Measurements from ENCODE around the gene TMEM179.
"Not testable (repeated sequence)": the region's sequence is repeated elsewhere in the genome, so short reads cannot be mapped to it uniquely, and the experiment has no call there.

Gene TMEM179

GRCh38 chr14:104589338-104590195 is 15.0 kb downstream of the TMEM179 start:
- in situ Hi-C loops (cut with HindIII; ENCODE audit: low sequenced_read_pairs): loop anchor here (5.0 to 10.0 kb wide), 2 partner anchors 47 to 395 kb away; no protein-coding TSS in a partner anchor

- in situ Hi-C loops (cut with HindIII; ENCODE audit: low sequenced_read_pairs): no loop called here
Measured at GRCh38 chr14:104588066-104588857, 16.3 kb downstream of the TMEM179 start.

- in situ Hi-C loops (cut with HindIII; ENCODE audit: low sequenced_read_pairs): no loop called here
Measured at GRCh38 chr14:104587641-104588040, 16.9 kb downstream of the TMEM179 start.

GRCh38 chr14:104586832-104587620 is 17.5 kb downstream of the TMEM179 start:
- in situ Hi-C loops (cut with HindIII; ENCODE audit: low sequenced_read_pairs): no loop called here

GRCh38 chr14:104585966-104586697 is 18.4 kb downstream of the TMEM179 start:
- in situ Hi-C loops (cut with HindIII; ENCODE audit: low sequenced_read_pairs): no loop called here

GRCh38 chr14:104584557-104584956 is 20.0 kb downstream of the TMEM179 start:
- in situ Hi-C loops (cut with HindIII; ENCODE audit: low sequenced_read_pairs): no loop called here

- in situ Hi-C loops (cut with HindIII; ENCODE audit: low sequenced_read_pairs): no loop called here
Measured at GRCh38 chr14:104583424-104584306, 20.9 kb downstream of the TMEM179 start.

GRCh38 chr14:104582662-104583061 is 21.9 kb downstream of the TMEM179 start:
- in situ Hi-C loops (cut with HindIII; ENCODE audit: low sequenced_read_pairs): no loop called here

- in situ Hi-C loops (cut with HindIII; ENCODE audit: low sequenced_read_pairs): no loop called here
Measured at GRCh38 chr14:104582005-104582404, 22.6 kb downstream of the TMEM179 start.

GRCh38 chr14:104581521-104581920 is 23.1 kb downstream of the TMEM179 start:
- in situ Hi-C loops (cut with HindIII; ENCODE audit: low sequenced_read_pairs): no loop called here

- in situ Hi-C loops (cut with HindIII; ENCODE audit: low sequenced_read_pairs): no loop called here
Measured at GRCh38 chr14:104580961-104581360, 23.6 kb downstream of the TMEM179 start.

- in situ Hi-C loops (cut with HindIII; ENCODE audit: low sequenced_read_pairs): not testable (repeated sequence)
Measured at GRCh38 chr14:104579939-104580338, 24.6 kb downstream of the TMEM179 start.

GRCh38 chr14:104579507-104579906 is 25.1 kb downstream of the TMEM179 start, which contains the start of gene C14orf180:
TSS of gene C14orf180 (plus strand) at chr14:104579764. CDS start at chr14:104586431, 6,667 bp downstream.
- in situ Hi-C loops (cut with HindIII; ENCODE audit: low sequenced_read_pairs): no loop called here

- in situ Hi-C loops (cut with HindIII; ENCODE audit: low sequenced_read_pairs): no loop called here
Measured at GRCh38 chr14:104578321-104578720, 26.3 kb downstream of the TMEM179 start.

GRCh38 chr14:104577847-104578301 is 26.7 kb downstream of the TMEM179 start:
- in situ Hi-C loops (cut with HindIII; ENCODE audit: low sequenced_read_pairs): no loop called here

GRCh38 chr14:104577426-104577825 is 27.1 kb downstream of the TMEM179 start:
- in situ Hi-C loops (cut with HindIII; ENCODE audit: low sequenced_read_pairs): no loop called here

- in situ Hi-C loops (cut with HindIII; ENCODE audit: low sequenced_read_pairs): no loop called here
Measured at GRCh38 chr14:104576970-104577332, 27.6 kb downstream of the TMEM179 start.

GRCh38 chr14:104576232-104576969 is 28.2 kb downstream of the TMEM179 start:
- in situ Hi-C loops (cut with HindIII; ENCODE audit: low sequenced_read_pairs): no loop called here
